Measurements from ENCODE around the gene TBC1D14. TPM values are rescaled to one million over a fixed set of nuclear protein-coding genes. Genes with fewer than 3 reads are reported as not detected.
A peak's percentile ranks its signal among the peaks of the same experiment; 100 is the strongest.

Gene TBC1D14
- total and polyA plus RNA-seq, 9 of the 15 experiments (the other 6 are each of a cell fraction or from before 2014, with no cell fraction given): 2.1 to 59.6 (median 44.8) TPM

DNA sequence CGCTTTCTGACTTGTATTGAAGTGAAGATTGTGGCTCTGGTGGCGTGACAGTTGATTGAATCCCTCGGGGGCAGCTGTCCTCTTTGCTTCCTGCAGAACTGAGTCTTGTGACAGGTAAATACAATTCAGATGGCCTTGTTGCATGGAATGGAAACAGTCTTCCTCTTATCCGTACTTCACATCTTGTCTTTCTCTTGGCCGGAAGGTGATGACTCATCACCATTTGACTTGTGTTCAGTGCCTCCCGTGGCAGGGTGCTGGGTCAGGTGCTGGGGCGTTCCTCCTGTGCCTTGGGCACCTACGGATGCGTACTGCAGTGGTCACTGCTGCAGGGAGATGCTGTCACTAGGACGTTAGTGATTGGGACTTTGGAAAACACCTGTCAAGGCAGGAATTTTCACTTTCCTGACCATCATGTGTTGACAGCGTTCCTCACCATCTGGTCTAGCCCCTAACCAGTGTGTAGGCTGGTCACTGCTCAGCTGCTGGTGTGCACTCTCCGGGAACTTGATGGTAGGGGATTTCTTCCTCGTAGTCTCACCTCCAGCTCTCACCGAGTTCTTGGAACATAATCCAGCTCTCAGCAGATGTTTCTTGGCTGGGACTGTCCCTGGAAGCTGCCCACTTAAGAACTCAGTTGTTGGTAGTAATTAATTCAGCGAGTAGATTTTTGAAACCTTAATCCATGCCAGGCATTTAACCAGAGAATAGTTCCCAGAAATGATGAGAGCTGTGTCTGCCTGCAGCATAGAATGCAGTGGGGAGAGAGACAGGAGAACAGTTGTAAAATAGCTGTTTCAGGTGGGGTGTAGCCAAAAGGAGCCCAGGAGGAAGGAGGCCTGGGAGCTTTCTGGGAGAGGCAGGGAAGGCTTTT, 7.2 kb downstream of the TBC1D14 start (continued):
- TF ChIP-seq, protein P1, sequence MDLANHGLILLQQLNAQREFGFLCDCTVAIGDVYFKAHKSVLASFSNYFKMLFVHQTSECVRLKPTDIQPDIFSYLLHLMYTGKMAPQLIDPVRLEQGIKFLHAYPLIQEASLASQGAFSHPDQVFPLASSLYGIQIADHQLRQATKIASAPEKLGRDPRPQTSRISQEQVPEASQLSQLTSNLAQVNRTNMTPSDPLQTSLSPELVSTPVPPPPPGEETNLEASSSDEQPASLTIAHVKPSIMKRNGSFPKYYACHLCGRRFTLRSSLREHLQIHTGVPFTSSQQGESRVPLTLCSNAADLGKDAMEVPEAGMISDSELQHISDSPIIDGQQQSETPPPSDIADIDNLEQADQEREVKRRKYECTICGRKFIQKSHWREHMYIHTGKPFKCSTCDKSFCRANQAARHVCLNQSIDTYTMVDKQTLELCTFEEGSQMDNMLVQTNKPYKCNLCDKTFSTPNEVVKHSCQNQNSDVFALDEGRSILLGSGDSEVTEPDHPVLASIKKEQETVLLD (IDR thresholded peaks at IDR 0.05): peak; percentile 84; the same call in 1 of the 2 replicates
- TF ChIP-seq ZNF766 (CRISPR knock-in tag; conservative IDR thresholded peaks at IDR 0.05): peak; percentile 76
- no peak for TF ChIP-seq C11orf30 (IDR thresholded peaks at IDR 0.05; ENCODE audit: low read depth)
- peak; percentile 65 for TF ChIP-seq SP1 (CRISPR knock-in tag; IDR thresholded peaks at IDR 0.05)
- peak; percentile 65; the same call in 1 of the 2 replicates for TF ChIP-seq KLF13 (tag; IDR thresholded peaks at IDR 0.05; ENCODE audit: borderline replicate concordance, low read depth)
- TF ChIP-seq HDAC6 (IDR thresholded peaks at IDR 0.05; ENCODE audit: low read depth, low read length): no peak
- TF ChIP-seq NONO (IDR thresholded peaks at IDR 0.05; ENCODE audit: low read depth in 2 of 2, low read length in 1 of 2): no peak
- no peak for TF ChIP-seq E2F3 (CRISPR knock-in tag; IDR thresholded peaks at IDR 0.05)
- TF ChIP-seq JUNB (CRISPR knock-in tag; conservative IDR thresholded peaks at IDR 0.05): peak; percentile 99
- TF ChIP-seq OTX1 (CRISPR knock-in tag; IDR thresholded peaks at IDR 0.05): 0 out of 2 replicates have a peak, but pooled peaks have one; percentile 24
- TF ChIP-seq XRCC5 (IDR thresholded peaks at IDR 0.05; ENCODE audit: low read depth, low read length): no peak; the same call in 1 of the 2 replicates
- TF ChIP-seq SIN3A (IDR thresholded peaks at IDR 0.05; ENCODE audit: borderline replicate concordance in 2 of 2, control insufficient read depth in 1 of 2, low read depth in 2 of 2, low read length in 2 of 2): peak in 1 of 2 experiments; percentile 42; a peak in 1 of 4 replicates
- no peak for TF ChIP-seq CHD1 (IDR thresholded peaks at IDR 0.05; ENCODE audit: low read length)
- peak; percentile 51 to 64; a peak in 3 of 4 replicates for TF ChIP-seq NRF1 (conservative IDR thresholded peaks at IDR 0.05 in 1 of 2, IDR thresholded peaks at IDR 0.05 in 1 of 2)
- TF ChIP-seq MAFF (IDR thresholded peaks at IDR 0.05; ENCODE audit: low read length): peak; percentile 90
- no peak for TF ChIP-seq KHSRP (IDR thresholded peaks at IDR 0.05)
- peak; percentile 34; the same call in 1 of the 2 replicates for TF ChIP-seq RBFOX2 (IDR thresholded peaks at IDR 0.05; ENCODE audit: low read depth, low read length)
- TF ChIP-seq, protein P2, sequence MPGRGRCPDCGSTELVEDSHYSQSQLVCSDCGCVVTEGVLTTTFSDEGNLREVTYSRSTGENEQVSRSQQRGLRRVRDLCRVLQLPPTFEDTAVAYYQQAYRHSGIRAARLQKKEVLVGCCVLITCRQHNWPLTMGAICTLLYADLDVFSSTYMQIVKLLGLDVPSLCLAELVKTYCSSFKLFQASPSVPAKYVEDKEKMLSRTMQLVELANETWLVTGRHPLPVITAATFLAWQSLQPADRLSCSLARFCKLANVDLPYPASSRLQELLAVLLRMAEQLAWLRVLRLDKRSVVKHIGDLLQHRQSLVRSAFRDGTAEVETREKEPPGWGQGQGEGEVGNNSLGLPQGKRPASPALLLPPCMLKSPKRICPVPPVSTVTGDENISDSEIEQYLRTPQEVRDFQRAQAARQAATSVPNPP (IDR thresholded peaks at IDR 0.05; ENCODE audit: borderline replicate concordance, insufficient read depth, insufficient read length): no peak
- TF ChIP-seq MTA3 (IDR thresholded peaks at IDR 0.05; ENCODE audit: borderline replicate concordance): peak; percentile 90
- TF ChIP-seq, protein P3, sequence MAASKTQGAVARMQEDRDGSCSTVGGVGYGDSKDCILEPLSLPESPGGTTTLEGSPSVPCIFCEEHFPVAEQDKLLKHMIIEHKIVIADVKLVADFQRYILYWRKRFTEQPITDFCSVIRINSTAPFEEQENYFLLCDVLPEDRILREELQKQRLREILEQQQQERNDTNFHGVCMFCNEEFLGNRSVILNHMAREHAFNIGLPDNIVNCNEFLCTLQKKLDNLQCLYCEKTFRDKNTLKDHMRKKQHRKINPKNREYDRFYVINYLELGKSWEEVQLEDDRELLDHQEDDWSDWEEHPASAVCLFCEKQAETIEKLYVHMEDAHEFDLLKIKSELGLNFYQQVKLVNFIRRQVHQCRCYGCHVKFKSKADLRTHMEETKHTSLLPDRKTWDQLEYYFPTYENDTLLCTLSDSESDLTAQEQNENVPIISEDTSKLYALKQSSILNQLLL (CRISPR knock-in tag; IDR thresholded peaks at IDR 0.05; ENCODE audit: borderline replicate concordance): no peak

All from K562 (cell line).